Astrocyte (in vitro differentiated cells and primary cell): Measurements from ENCODE around the gene BCR. TPM values are rescaled to one million over a fixed set of nuclear protein-coding genes. Genes with fewer than 3 reads are reported as not detected.

Experiments used
- DNase-seq: peaks from one replicate; pipeline ENCODE4 v3.0.0-alpha.2; 2010; ENCODE audit warnings: low read depth
- FAIRE-seq: peaks from 2 replicates; lab custom pipeline; 2011; peaks lifted over from hg19 to GRCh38; lab: Jason Lieb, UNC
- H2AFZ ChIP-seq: 2 replicates; pipeline ENCODE4 v1.6.0; 2012; ENCODE audit warnings: low read depth, low read length, inconsistent platforms
- H3K27ac ChIP-seq: 2 replicates; pipeline ENCODE4 v1.5.1; 2011; ENCODE audit warnings: low read depth, low read length, inconsistent platforms
- H3K27me3 ChIP-seq: 2 replicates; pipeline ENCODE4 v1.6.0; 2011; ENCODE audit warnings: low read length, inconsistent platforms; ENCODE audit not compliant: insufficient read depth
- H3K36me3 ChIP-seq: 2 replicates; pipeline ENCODE4 v1.5.1; 2011; ENCODE audit warnings: low read length, inconsistent platforms; ENCODE audit not compliant: insufficient read depth
- H3K4me1 ChIP-seq: 2 replicates; pipeline ENCODE4 v1.5.1; 2011; ENCODE audit warnings: low read length, inconsistent platforms; ENCODE audit not compliant: insufficient read depth
- H3K4me2 ChIP-seq: 2 replicates; pipeline ENCODE4 v1.6.0; 2012; ENCODE audit warnings: low read length, inconsistent platforms
- H3K4me3 ChIP-seq: 2 replicates; pipeline ENCODE4 v1.5.1; 2011; ENCODE audit warnings: low read depth, mild to moderate bottlenecking, low read length, inconsistent platforms; ENCODE audit not compliant: insufficient read depth
- H3K79me2 ChIP-seq: 2 replicates; pipeline ENCODE4 v1.6.0; 2012; ENCODE audit warnings: mild to moderate bottlenecking, low read length, inconsistent platforms; ENCODE audit not compliant: insufficient read depth
- H3K9ac ChIP-seq: 2 replicates; pipeline ENCODE4 v1.6.0; 2012; ENCODE audit warnings: mild to moderate bottlenecking, low read length, inconsistent platforms
- H3K9me3 ChIP-seq: 2 replicates; pipeline ENCODE4 v1.5.1; 2012; ENCODE audit warnings: low read depth, mild to moderate bottlenecking, low read length, inconsistent platforms; ENCODE audit not compliant: insufficient read depth
- H4K20me1 ChIP-seq: 2 replicates; pipeline ENCODE4 v1.6.0; 2012; ENCODE audit warnings: low read length, inconsistent platforms; ENCODE audit not compliant: insufficient read depth
- H3K27ac Mint-ChIP-seq: one replicate; pipeline ENCODE4 v1.8.0; 2021; ENCODE audit warnings: mild to moderate bottlenecking, mixed read lengths; ENCODE audit not compliant: unreplicated experiment
- H3K27me3 Mint-ChIP-seq: one replicate; pipeline ENCODE4 v1.8.0; 2021; ENCODE audit warnings: low read depth, mixed read lengths; ENCODE audit not compliant: unreplicated experiment
- H3K36me3 Mint-ChIP-seq: one replicate; pipeline ENCODE4 v1.8.0; 2021; ENCODE audit warnings: low read depth, mixed read lengths; ENCODE audit not compliant: unreplicated experiment
- H3K4me1 Mint-ChIP-seq: one replicate; pipeline ENCODE4 v1.8.0; 2021; ENCODE audit warnings: low read depth, mixed read lengths; ENCODE audit not compliant: unreplicated experiment
- H3K4me3 Mint-ChIP-seq: one replicate; pipeline ENCODE4 v1.8.0; 2021; ENCODE audit warnings: mild to moderate bottlenecking, moderate library complexity, mixed read lengths; ENCODE audit not compliant: unreplicated experiment
- H3K9me3 Mint-ChIP-seq: one replicate; pipeline ENCODE4 v1.8.0; 2021; ENCODE audit warnings: mild to moderate bottlenecking, mixed read lengths; ENCODE audit not compliant: unreplicated experiment
- EZH2 ChIP-seq: IDR thresholded peaks from 2 replicates; pipeline ENCODE4 v1.6.1; 2012; ENCODE audit warnings: mild to moderate bottlenecking, low read length, inconsistent platforms; ENCODE audit not compliant: insufficient read depth
- total RNA-seq: library from RNA; stranded (reverse); gene quantifications from 2 replicates; pipeline ENCODE4 v1.2.1, GENCODE V29; 2021
- TF ChIP-seq, protein P1 (sequence below): IDR thresholded peaks from 2 replicates; pipeline ENCODE4 v1.5.1; 2011; ENCODE audit warnings: low read depth, mild to moderate bottlenecking, inconsistent platforms, low read length, moderate library complexity; ENCODE audit not compliant: insufficient read depth

The BCR gene
- total RNA-seq, 1 donor from 2014 or later: 48.9 TPM

DNA sequence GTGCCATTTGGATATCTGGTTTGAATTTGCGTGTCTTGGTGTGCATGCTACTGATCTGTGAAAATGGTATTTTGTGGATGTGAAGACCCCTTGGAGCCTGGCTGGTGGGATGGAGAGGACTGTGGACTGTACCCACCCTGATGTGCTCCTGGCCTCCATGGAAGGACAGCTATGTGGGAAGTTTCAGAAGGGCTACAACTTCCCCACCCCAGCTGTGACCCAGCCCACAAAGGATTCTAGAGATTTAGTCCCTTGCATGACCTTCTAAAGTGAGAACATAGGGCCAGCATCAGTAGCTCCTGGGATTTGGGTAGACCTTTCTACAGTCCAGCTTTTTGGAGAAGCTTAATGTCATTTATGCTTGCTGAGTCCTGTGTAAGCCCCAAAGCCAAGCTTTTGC lies 173.4 kb downstream of the BCR start:
- FAIRE-seq: no peak
- TF ChIP-seq EZH2: no peak
- TF ChIP-seq, protein P1, sequence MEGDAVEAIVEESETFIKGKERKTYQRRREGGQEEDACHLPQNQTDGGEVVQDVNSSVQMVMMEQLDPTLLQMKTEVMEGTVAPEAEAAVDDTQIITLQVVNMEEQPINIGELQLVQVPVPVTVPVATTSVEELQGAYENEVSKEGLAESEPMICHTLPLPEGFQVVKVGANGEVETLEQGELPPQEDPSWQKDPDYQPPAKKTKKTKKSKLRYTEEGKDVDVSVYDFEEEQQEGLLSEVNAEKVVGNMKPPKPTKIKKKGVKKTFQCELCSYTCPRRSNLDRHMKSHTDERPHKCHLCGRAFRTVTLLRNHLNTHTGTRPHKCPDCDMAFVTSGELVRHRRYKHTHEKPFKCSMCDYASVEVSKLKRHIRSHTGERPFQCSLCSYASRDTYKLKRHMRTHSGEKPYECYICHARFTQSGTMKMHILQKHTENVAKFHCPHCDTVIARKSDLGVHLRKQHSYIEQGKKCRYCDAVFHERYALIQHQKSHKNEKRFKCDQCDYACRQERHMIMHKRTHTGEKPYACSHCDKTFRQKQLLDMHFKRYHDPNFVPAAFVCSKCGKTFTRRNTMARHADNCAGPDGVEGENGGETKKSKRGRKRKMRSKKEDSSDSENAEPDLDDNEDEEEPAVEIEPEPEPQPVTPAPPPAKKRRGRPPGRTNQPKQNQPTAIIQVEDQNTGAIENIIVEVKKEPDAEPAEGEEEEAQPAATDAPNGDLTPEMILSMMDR: no peak
- no peaks in the 10 kb centered on the region for H3K4me1 Mint-ChIP-seq

DNA sequence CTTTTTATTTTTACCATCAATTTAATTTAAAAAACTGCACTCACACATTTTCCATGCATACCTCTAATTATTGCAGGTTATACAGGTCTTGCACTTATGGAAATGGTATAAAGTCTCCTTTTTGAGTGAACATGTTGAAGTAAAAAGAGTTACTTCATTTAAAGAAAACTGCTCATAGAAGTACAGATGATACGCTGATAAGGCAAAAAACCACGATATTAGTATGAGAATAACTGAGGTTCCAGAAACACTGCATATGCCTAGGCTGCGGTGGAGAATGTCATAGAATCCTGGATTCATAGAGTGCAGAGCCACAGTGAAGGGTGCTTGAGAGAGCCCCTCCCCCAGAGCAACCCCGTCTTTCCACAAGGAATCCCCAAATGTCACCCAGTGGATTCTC lies 175.8 kb downstream of the BCR start:
- no peak overlapping the region for H3K4me3 ChIP-seq
- H2AFZ ChIP-seq: no peak overlapping the region
- H3K27ac ChIP-seq: no peak overlapping the region
- no peaks in the 10 kb centered on the region for H3K4me1 Mint-ChIP-seq
- TF ChIP-seq, protein P1: no peak
- H3K36me3 Mint-ChIP-seq: no peaks in the 10 kb centered on the region
- H3K4me3 Mint-ChIP-seq: no peak overlapping the region
- no peaks in the 10 kb centered on the region for H3K9me3 Mint-ChIP-seq
- H3K27ac Mint-ChIP-seq: no peak overlapping the region
- H3K79me2 ChIP-seq: no peaks in the 10 kb centered on the region
- H3K36me3 ChIP-seq: no peaks in the 10 kb centered on the region
- peaks cover 27% of the 10 kb centered on the region for H3K27me3 ChIP-seq
- H3K9ac ChIP-seq: no peak overlapping the region
- FAIRE-seq (no peak), DNase-seq (no peak)
- peaks cover 64% of the 10 kb centered on the region for H3K27me3 Mint-ChIP-seq
- no peaks in the 10 kb centered on the region for H4K20me1 ChIP-seq
- no peaks in the 10 kb centered on the region for H3K9me3 ChIP-seq
- H3K4me2 ChIP-seq: no peak overlapping the region
- H3K4me1 ChIP-seq: no peaks in the 10 kb centered on the region

More for the DNA sequence above, 173.4 kb downstream of the BCR start:
- Mint-ChIP-seq H3K4me3 (no peak overlapping the region), H3K27ac (no peak overlapping the region), H3K27me3 (peaks cover 54% of the 10 kb centered on the region), H3K9me3 (no peaks in the 10 kb centered on the region), H3K36me3 (no peaks in the 10 kb centered on the region)
- Histone ChIP-seq H2AFZ (no peak overlapping the region), H3K27ac (no peak overlapping the region), H3K4me1 (no peaks in the 10 kb centered on the region), H3K4me3 (no peak overlapping the region), H3K79me2 (no peaks in the 10 kb centered on the region), H3K4me2 (no peak overlapping the region), H3K27me3 (peaks cover 20% of the 10 kb centered on the region), H4K20me1 (no peaks in the 10 kb centered on the region), H3K36me3 (no peaks in the 10 kb centered on the region), H3K9me3 (no peaks in the 10 kb centered on the region), H3K9ac (no peak overlapping the region)
- DNase-seq: no peak

DNA sequence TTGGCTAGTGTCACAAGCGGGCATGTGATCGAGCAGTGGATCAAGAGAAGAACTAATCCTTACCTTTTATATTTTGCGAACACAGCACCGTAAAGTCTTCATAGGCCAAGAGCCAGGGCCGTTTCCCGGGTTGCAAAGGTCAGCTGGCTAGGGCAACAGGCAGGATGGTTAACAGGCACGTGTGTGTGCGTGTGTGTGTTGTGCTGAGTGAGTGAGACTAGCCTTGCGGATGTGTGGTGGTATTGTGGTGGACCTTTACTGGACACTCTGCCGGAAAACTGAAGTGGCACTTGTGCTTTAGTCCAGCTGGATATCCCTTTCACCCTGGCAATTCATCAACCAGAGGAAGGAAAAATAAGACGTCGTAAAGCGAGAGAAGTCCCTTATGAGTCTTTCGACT lies 176.7 kb downstream of the BCR start:
- Histone ChIP-seq H3K4me3 (no peak overlapping the region), H3K27ac (no peak overlapping the region), H3K9ac (no peak overlapping the region), H4K20me1 (no peaks in the 10 kb centered on the region), H3K36me3 (no peaks in the 10 kb centered on the region), H3K9me3 (no peaks in the 10 kb centered on the region), H3K4me2 (no peak overlapping the region), H3K4me1 (no peaks in the 10 kb centered on the region), H2AFZ (no peak overlapping the region), H3K79me2 (no peaks in the 10 kb centered on the region), H3K27me3 (peaks cover 27% of the 10 kb centered on the region)
- Mint-ChIP-seq H3K36me3 (no peaks in the 10 kb centered on the region), H3K27ac (no peak overlapping the region), H3K9me3 (no peaks in the 10 kb centered on the region), H3K4me1 (no peaks in the 10 kb centered on the region), H3K27me3 (peaks cover 66% of the 10 kb centered on the region), H3K4me3 (no peak overlapping the region)
- TF ChIP-seq EZH2: no peak
- TF ChIP-seq, protein P1: no peak
- FAIRE-seq (no peak), DNase-seq (no peak)
